Uterus (tissue), 4 donors: ENCODE results near the gene ADSS1. TPM values are rescaled to one million over a fixed set of nuclear protein-coding genes. Genes with fewer than 3 reads are reported as not detected.

ENCODE experiments used
- DNase-seq, 2 donors: peaks; one replicate each; pipeline ENCODE4 v3.0.0-alpha.2; 2019 to 2020
- H3K27ac ChIP-seq, 2 donors: fragments of 200-600 bp; sonication (generic); 1 replicate in 1 of 2; 2 replicates in 1 of 2; pipeline ENCODE4 v1.5.1; 2016 to 2018
- H3K27me3 ChIP-seq, 2 donors: fragments of 200-600 bp; sonication (generic); one replicate each; pipeline ENCODE4 v1.5.1; 2018 to 2019; ENCODE audit warnings: control low read depth in 1 of 2
- H3K36me3 ChIP-seq, 2 donors: fragments of 200-600 bp; sonication (generic); one replicate each; pipeline ENCODE4 v1.5.1; 2019; ENCODE audit warnings: control low read depth in 1 of 2
- H3K4me1 ChIP-seq, 2 donors: fragments of 200-600 bp; sonication (generic); one replicate each; pipeline ENCODE4 v1.5.1; 2018 to 2019; ENCODE audit warnings: control low read depth in 1 of 2
- H3K4me3 ChIP-seq, 2 donors: fragments of 200-600 bp; sonication (generic); 1 replicate in 1 of 2; 2 replicates in 1 of 2; pipeline ENCODE4 v1.5.1; 2018 to 2019; ENCODE audit warnings: mild to moderate bottlenecking in 1 of 2
- H3K9me3 ChIP-seq, 2 donors: fragments of 200-600 bp; sonication (generic); one replicate each; pipeline ENCODE4 v1.5.1; 2019; ENCODE audit warnings: control low read depth in 1 of 2
- POLR2A ChIP-seq, 2 donors: fragments of 450-650 bp; IDR thresholded peaks; one replicate each; pipeline ENCODE4 v1.6.1; 2016; ENCODE audit warnings: antibody characterized with exemption in 2 of 2, mild to moderate bottlenecking in 1 of 2, moderate library complexity in 1 of 2
- intact Hi-C: fragments of 100-400 bp; cut with DNase I; formaldehyde crosslinking; loops from one replicate; pipeline ENCODE4 v1.15.1; 2023; ENCODE audit warnings: low total_unique reads
- total RNA-seq, 4 donors: library from RNA; depleted of rRNA in 3 of 4; stranded (reverse); fragments of >200 nt in 3 of 4; gene quantifications; one replicate each; pipeline versions ENCODE4 v1.1.0 to v1.2.4, GENCODE V29; 2014 to 2023
- TF ChIP-seq, protein P1 (sequence below), 4 experiments: fragments of 200-600 bp in 2 of 4; fragments of 450-650 bp in 2 of 4; sonication (generic) in 2 of 4; IDR thresholded peaks; one replicate each; pipeline ENCODE4 v1.5.1; 2016 to 2019; ENCODE audit warnings: antibody characterized with exemption in 4 of 4, mild to moderate bottlenecking in 2 of 4, moderate library complexity in 1 of 4
- donor health status: DM: yes; HTN: yes; CAD: no.

ADSS1 gene
- total RNA-seq, 4 donors from 2014 or later = 7.0 to 11.7 TPM; not detected in 2

DNA sequence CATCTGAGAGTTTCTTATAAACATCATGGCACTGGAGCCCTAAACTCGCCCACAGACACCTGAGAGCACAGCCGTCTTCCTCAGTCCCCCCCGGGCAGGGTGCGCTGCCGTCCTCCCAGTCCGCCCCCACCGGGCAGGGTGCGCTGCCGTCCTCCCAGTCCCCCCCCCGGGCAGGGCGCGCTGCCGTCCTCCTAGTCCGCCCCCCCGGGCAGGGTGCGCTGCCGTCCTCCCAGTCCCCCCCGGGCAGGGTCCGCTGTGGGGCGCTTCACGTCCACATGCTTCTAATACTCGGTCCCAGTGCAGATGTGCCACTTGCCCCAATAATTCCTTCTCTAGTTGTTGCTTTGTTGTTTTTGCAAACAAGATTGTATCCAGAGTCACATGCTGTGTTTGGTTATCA lies 6.9 kb upstream of the ADSS1 start:
- H3K4me1 ChIP-seq = peaks cover 0 to 4% of the 10 kb centered on the region in 2 donors
- intact Hi-C loops = no loop called here
- no peaks in the 10 kb centered on the region for H3K27me3 ChIP-seq
- no peaks in the 10 kb centered on the region for H3K9me3 ChIP-seq
- no peak for TF ChIP-seq POLR2A (IDR thresholded peaks at IDR 0.05)
- TF ChIP-seq, protein P1, sequence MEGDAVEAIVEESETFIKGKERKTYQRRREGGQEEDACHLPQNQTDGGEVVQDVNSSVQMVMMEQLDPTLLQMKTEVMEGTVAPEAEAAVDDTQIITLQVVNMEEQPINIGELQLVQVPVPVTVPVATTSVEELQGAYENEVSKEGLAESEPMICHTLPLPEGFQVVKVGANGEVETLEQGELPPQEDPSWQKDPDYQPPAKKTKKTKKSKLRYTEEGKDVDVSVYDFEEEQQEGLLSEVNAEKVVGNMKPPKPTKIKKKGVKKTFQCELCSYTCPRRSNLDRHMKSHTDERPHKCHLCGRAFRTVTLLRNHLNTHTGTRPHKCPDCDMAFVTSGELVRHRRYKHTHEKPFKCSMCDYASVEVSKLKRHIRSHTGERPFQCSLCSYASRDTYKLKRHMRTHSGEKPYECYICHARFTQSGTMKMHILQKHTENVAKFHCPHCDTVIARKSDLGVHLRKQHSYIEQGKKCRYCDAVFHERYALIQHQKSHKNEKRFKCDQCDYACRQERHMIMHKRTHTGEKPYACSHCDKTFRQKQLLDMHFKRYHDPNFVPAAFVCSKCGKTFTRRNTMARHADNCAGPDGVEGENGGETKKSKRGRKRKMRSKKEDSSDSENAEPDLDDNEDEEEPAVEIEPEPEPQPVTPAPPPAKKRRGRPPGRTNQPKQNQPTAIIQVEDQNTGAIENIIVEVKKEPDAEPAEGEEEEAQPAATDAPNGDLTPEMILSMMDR (IDR thresholded peaks at IDR 0.05) = no peak
- H3K4me3 ChIP-seq = no peak overlapping the region
- no peaks in the 10 kb centered on the region for H3K36me3 ChIP-seq
- DNase-seq = no peak
- H3K27ac ChIP-seq = no peak overlapping the region

DNA sequence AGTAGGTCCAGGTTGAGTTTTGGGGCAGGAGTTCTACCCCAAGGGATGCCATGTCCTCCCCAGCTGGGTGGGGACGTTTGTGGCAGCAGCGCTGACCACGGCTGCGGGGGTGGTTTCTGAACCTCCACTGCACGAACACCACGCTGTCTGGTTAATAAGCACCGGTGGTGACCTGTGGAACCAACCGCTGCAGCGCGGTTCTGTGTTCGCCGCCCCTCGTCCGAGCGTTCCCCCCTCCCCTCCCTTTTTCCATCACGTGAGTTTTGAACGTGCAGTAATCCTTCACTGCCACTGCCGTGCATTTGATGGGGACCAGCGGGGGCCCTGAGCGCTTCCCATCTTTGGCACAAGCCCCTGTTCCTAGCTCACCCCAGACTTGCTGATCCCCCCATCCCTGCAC lies 6.4 kb upstream of the ADSS1 start:
- Histone ChIP-seq H3K27ac (no peak overlapping the region), H3K9me3 (no peaks in the 10 kb centered on the region), H3K36me3 (no peaks in the 10 kb centered on the region), H3K4me3 (no peak overlapping the region), H3K4me1 (peaks cover 0 to 5% of the 10 kb centered on the region in 2 donors), H3K27me3 (no peaks in the 10 kb centered on the region)
- intact Hi-C loops = no loop called here
- no peak for DNase-seq
- TF ChIP-seq, protein P1 (IDR thresholded peaks at IDR 0.05) = no peak
- TF ChIP-seq POLR2A (IDR thresholded peaks at IDR 0.05) = no peak

DNA sequence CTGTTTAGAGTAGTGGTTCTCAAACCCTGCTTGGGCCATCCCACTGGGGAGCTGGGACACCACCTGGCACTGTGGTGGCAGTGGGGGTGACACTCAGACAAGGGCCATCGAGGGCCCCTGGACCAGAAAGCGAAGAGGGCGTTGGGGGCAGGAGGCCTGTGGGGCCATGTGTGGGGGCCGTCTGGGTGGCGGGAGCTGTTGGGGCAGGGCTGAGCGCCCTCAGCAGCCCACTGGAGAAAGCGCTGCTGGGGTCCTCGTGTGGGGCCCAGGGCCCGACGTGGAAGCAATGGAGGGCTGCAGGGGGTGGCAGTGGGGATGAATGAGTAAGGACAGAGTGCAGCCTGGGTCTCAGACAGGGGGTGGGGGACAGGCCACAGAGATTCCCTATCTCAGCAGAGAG lies 5.9 kb upstream of the ADSS1 start:
- Histone ChIP-seq H3K9me3 (no peaks in the 10 kb centered on the region), H3K27ac (no peak overlapping the region), H3K4me1 (peaks cover 0 to 5% of the 10 kb centered on the region in 2 donors), H3K4me3 (no peak overlapping the region), H3K27me3 (no peaks in the 10 kb centered on the region), H3K36me3 (no peaks in the 10 kb centered on the region)
- TF ChIP-seq, protein P1 (IDR thresholded peaks at IDR 0.05) = no peak
- no peak for TF ChIP-seq POLR2A (IDR thresholded peaks at IDR 0.05)
- no peak for DNase-seq
- intact Hi-C loops = no loop called here

DNA sequence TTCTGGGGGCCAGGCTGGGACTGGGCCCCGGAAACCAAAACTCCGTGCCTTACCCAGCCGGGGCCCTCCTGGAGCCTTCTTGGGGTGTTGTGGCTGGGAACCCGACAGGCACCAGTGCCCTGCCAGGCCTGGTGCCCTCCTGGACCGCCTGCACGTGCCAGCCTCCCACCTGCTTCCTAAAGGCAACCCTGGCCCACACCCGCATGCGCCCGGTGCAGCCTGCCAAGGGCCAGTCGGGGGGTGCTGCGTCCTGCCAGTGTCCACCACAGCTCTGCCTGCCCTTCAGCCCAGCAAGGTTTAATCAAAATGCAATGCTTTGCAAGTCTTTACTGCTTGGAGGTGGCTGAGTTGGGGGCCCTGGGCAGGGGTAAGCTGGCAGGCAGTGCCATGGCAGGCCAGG lies 5.2 kb upstream of the ADSS1 start:
- Histone ChIP-seq H3K4me3 (no peak overlapping the region), H3K4me1 (peaks cover 0 to 12% of the 10 kb centered on the region in 2 donors), H3K27ac (no peak overlapping the region), H3K27me3 (no peaks in the 10 kb centered on the region), H3K9me3 (no peaks in the 10 kb centered on the region), H3K36me3 (no peaks in the 10 kb centered on the region)
- TF ChIP-seq, protein P1 (IDR thresholded peaks at IDR 0.05) = no peak
- no peak for TF ChIP-seq POLR2A (IDR thresholded peaks at IDR 0.05)
- DNase-seq = no peak
- intact Hi-C loops = no loop called here

DNA sequence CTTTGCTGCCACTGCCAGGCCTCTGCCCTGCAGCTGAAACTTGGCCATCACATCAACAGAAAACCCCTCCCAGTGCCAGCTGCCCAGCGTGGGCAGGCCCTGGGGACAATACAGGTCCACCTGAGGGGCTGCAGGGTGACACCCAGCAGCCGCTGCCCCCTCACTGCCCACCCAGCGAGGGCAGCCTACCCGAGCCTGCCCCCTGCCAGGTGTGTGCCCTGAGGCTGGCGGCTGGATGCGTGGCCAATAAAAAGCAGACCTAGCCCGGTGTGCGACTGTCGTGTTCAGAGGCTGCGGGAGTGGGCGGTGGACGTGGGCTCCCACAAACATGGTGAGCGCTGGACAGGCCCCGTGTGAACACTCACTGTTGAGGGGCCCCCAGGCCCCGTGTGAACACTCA lies 4.7 kb upstream of the ADSS1 start:
- Histone ChIP-seq H3K4me3 (no peak overlapping the region), H3K4me1 (peaks cover 0 to 14% of the 10 kb centered on the region in 2 donors), H3K27ac (no peak overlapping the region), H3K36me3 (no peaks in the 10 kb centered on the region), H3K9me3 (no peaks in the 10 kb centered on the region), H3K27me3 (no peaks in the 10 kb centered on the region)
- DNase-seq = no peak
- intact Hi-C loops = no loop called here
- TF ChIP-seq, protein P1 (IDR thresholded peaks at IDR 0.05) = no peak
- no peak for TF ChIP-seq POLR2A (IDR thresholded peaks at IDR 0.05)
